GM19025 (cell line): ENCODE measurements around the gene SEBOX.

ENCODE experiments used
- ATAC-seq: cut with Tn5 transposase; IDR thresholded peaks from one replicate; pipeline ENCODE4 v1.9.1; 2021; ENCODE audit warnings: mild to moderate bottlenecking, low read depth, moderate library complexity; ENCODE audit not compliant: unreplicated experiment

The SEBOX gene

GRCh38 chr17:28324267-28324745 is 40.7 kb downstream of the SEBOX start:
- no peak for ATAC-seq

- no peak for ATAC-seq
Observed at GRCh38 chr17:28320215-28321061, 44.6 kb downstream of the SEBOX start.

- ATAC-seq = no peak
Observed at GRCh38 chr17:28319598-28319935, 45.4 kb downstream of the SEBOX start.

- peak; percentile 94 for ATAC-seq
Observed at GRCh38 chr17:28318759-28319597, 46.0 kb downstream of the SEBOX start, which contains the start of gene TMEM97. TMEM97 (plus strand) TSS chr17:28319200; CDS start chr17:28319240, 40 bp downstream.

GRCh38 chr17:28317966-28318758 is 46.8 kb downstream of the SEBOX start:
- no peak for ATAC-seq

GRCh38 chr17:28317099-28317965 is 47.7 kb downstream of the SEBOX start:
- ATAC-seq = no peak

- ATAC-seq = no peak
Observed at GRCh38 chr17:28315846-28316705, 48.9 kb downstream of the SEBOX start.

GRCh38 chr17:28313841-28314240 is 51.2 kb downstream of the SEBOX start:
- no peak for ATAC-seq
